Measurements from ENCODE around the gene ZNF569.
"Not testable (repeated sequence)": the region's sequence is repeated elsewhere in the genome, so short reads cannot be mapped to it uniquely, and the experiment has no call there.

Gene ZNF569

DNA sequence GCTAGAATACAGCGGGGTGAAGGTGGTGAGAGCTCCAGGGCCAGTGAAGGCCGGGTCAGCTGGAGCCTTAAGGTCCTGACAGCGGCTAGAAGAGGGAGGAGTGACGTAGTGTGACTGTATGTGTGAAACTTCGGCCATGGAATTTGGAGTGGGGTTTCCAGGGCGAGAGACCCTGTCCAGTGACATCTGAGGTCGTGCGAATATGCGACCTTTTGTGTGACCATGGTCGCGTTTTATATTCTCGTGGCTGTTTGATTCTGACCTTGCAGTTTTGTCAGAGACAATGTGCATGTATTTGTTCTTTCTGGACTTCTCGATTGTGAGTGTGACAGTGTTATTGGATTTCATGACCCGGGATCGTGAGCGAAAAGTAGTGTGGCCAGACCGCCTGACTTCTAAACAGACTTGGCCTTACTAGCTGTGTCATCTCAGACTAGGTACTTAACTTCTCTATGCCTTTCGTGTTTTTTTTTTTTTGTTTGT is 405 bp upstream of the ZNF569 start:
- Histone ChIP-seq H3K9me3 (ENCODE audit: control extremely low read depth in 1 of 5, control insufficient read depth in 4 of 5, insufficient read depth in 2 of 5, low read depth in 1 of 5, low read length in 4 of 5) (peaks cover 2 to 31% (median 10%) of the 10 kb centered on the region in 5 experiments), H3K4me3 (ENCODE audit: control insufficient read depth in 1 of 7, extremely low read depth in 1 of 7, insufficient read depth in 4 of 7, low read depth in 2 of 7, low read length in 6 of 7) (peak overlapping the region; percentile 66 to 95 (median 89)), H3K4me1 (ENCODE audit: control extremely low read depth in 1 of 4, control insufficient read depth in 4 of 4, insufficient read depth in 4 of 4, low read length in 3 of 4) (peaks cover 5 to 31% (median 23%) of the 10 kb centered on the region in 4 experiments), H3K27ac (ENCODE audit: insufficient read depth in 1 of 2, low read depth in 1 of 2, low read length in 2 of 2, poor library complexity in 1 of 2, severe bottlenecking in 2 of 2) (peak overlapping the region in 1 of 2 experiments; percentile 86), H3K27me3 (replicated peaks in 2 of 5; ENCODE audit: control insufficient read depth in 4 of 5, insufficient read depth in 5 of 5, low read length in 4 of 5) (no peaks in the 10 kb centered on the region), H3K36me3 (ENCODE audit: control insufficient read depth in 4 of 4, insufficient read depth in 4 of 4, low read length in 3 of 4) (peaks cover 11 to 35% (median 22%) of the 10 kb centered on the region in 4 experiments)
- CTCF ChIA-PET, result no interaction called here
- 63% methylated on average over 17 of the region's 18 CpGs for WGBS (ENCODE audit: insufficient coverage)
- DNase-seq, result no peak
- POLR2A ChIA-PET, result interaction anchor here (1.5 to 1.6 kb wide), 2 partner anchors 39 to 1253 kb away, joined by 4 to 6 read pairs; partner anchors contain the start of genes ZNF146, ZNF565 and ZNF793

DNA sequence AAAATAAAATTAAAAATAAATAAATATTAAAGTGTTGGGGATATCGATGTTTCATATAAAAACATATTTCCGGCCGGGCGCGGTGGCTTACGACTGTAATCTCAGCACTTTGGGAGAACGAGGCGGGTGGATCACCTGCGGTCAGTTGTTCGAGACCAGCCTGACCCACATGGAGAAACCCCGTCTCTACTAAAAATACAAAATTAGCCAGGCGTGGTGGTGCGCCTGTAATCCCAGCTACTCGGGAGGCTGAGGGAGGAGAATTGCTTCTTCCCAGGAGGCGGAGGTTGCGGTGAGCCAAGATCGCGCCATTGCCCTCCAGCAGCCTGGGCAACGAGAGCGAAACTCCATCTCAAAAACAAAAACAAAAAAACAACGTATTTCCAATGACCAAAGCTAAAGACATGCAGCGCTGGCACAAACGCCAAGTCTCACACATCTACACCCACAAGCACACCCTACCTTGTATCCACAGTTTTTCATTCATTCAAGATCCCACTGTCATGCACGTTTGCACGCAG is 907 bp downstream of the ZNF569 start:
- ChIA-PET POLR2A (interaction anchor here (1.5 to 1.6 kb wide), 2 partner anchors 40 to 1252 kb away, joined by 4 to 6 read pairs; partner anchors contain the start of genes ZNF146, ZNF565 and ZNF793), CTCF (interaction anchor here (1.5 kb wide), 1 partner anchor 12 kb away, joined by 7 read pairs; no protein-coding TSS in a partner anchor)

DNA sequence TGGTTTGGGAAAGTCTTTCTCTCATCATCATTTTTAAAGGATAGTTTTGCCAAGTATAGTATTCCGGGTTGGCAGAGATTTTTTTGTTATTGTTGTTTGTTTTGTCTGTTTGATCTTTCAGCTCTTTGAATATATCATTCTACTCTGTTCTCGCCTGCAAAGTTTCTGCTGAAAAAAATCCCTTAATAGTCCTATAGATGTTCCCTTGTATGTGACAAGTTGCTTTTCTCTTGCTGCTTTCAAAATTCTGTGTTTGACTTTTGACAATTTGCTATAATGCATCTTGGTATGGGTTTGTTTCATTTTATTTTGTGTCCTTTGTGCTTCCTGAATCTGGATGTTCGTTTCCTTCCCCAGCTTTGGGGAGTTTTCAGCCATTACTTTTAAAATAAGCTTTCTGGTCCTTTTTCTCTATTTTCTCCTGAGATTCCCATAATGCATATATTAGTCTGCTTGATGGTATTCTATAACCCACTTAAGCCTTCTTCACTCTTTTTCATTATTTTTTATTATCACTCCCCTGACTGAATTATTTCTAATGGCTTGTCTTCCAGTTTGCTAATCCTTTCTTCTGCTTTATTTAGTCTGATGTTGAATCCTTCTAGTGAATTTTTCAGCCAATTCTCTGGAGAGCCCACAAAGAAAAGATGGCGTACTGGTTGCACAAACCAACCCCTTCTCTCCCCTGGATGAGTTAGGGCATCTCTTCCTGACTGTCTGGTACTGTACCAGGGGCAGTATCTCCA is 14.6 kb downstream of the ZNF569 start:
- ChIA-PET POLR2A (no interaction called here), CTCF (no interaction called here)
- no peak for DNase-seq
- Histone ChIP-seq H3K4me3 (ENCODE audit: control insufficient read depth in 1 of 7, extremely low read depth in 1 of 7, insufficient read depth in 4 of 7, low read depth in 2 of 7, low read length in 6 of 7) (peak overlapping the region in 1 of 7 experiments; percentile 53), H3K9me3 (ENCODE audit: control extremely low read depth in 1 of 5, control insufficient read depth in 4 of 5, insufficient read depth in 2 of 5, low read depth in 1 of 5, low read length in 4 of 5) (peaks cover 26 to 93% (median 38%) of the 10 kb centered on the region in 5 experiments), H3K4me1 (ENCODE audit: control extremely low read depth in 1 of 4, control insufficient read depth in 4 of 4, insufficient read depth in 4 of 4, low read length in 3 of 4) (no peaks in the 10 kb centered on the region), H3K36me3 (ENCODE audit: control insufficient read depth in 4 of 4, insufficient read depth in 4 of 4, low read length in 3 of 4) (peaks cover 12 to 39% (median 19%) of the 10 kb centered on the region in 4 experiments), H3K27ac (ENCODE audit: insufficient read depth in 1 of 2, low read depth in 1 of 2, low read length in 2 of 2, poor library complexity in 1 of 2, severe bottlenecking in 2 of 2) (no peak overlapping the region), H3K27me3 (replicated peaks in 2 of 5; ENCODE audit: control insufficient read depth in 4 of 5, insufficient read depth in 5 of 5, low read length in 4 of 5) (no peaks in the 10 kb centered on the region)
- WGBS (ENCODE audit: insufficient coverage), result 100% methylated on average over 1 of the region's 4 CpGs

More for the DNA sequence above, 907 bp downstream of the ZNF569 start:
- peaks cover 14 to 36% (median 29%) of the 10 kb centered on the region in 4 experiments for H3K36me3 ChIP-seq (ENCODE audit: control insufficient read depth in 4 of 4, insufficient read depth in 4 of 4, low read length in 3 of 4)
- no peaks in the 10 kb centered on the region for H3K27me3 ChIP-seq (replicated peaks in 2 of 5; ENCODE audit: control insufficient read depth in 4 of 5, insufficient read depth in 5 of 5, low read length in 4 of 5)
- H3K9me3 ChIP-seq (ENCODE audit: control extremely low read depth in 1 of 5, control insufficient read depth in 4 of 5, insufficient read depth in 2 of 5, low read depth in 1 of 5, low read length in 4 of 5), result peaks cover 4 to 35% (median 14%) of the 10 kb centered on the region in 5 experiments
- 45% methylated on average over 16 of the region's 25 CpGs for WGBS (ENCODE audit: insufficient coverage)
- H3K27ac ChIP-seq (ENCODE audit: insufficient read depth in 1 of 2, low read depth in 1 of 2, low read length in 2 of 2, poor library complexity in 1 of 2, severe bottlenecking in 2 of 2), result peak overlapping the region; percentile 58 to 86
- DNase-seq, result no peak
- peaks cover 5 to 31% (median 23%) of the 10 kb centered on the region in 4 experiments for H3K4me1 ChIP-seq (ENCODE audit: control extremely low read depth in 1 of 4, control insufficient read depth in 4 of 4, insufficient read depth in 4 of 4, low read length in 3 of 4)
- H3K4me3 ChIP-seq (ENCODE audit: control insufficient read depth in 1 of 7, extremely low read depth in 1 of 7, insufficient read depth in 4 of 7, low read depth in 2 of 7, low read length in 6 of 7), result peak overlapping the region; percentile 66 to 95 (median 89)

GRCh38 chr19:37413313-37414084 is 53.7 kb downstream of the ZNF569 start:
- peak in 1 of 3 donors; percentile 10 for DNase-seq
- POLR2A ChIA-PET, result no interaction called here
- Histone ChIP-seq H3K9me3 (ENCODE audit: control extremely low read depth in 1 of 5, control insufficient read depth in 4 of 5, insufficient read depth in 2 of 5, low read depth in 1 of 5, low read length in 4 of 5) (peaks cover 22 to 86% (median 35%) of the 10 kb centered on the region in 5 experiments), H3K4me1 (ENCODE audit: control extremely low read depth in 1 of 4, control insufficient read depth in 4 of 4, insufficient read depth in 4 of 4, low read length in 3 of 4) (no peaks in the 10 kb centered on the region), H3K4me3 (ENCODE audit: control insufficient read depth in 1 of 7, extremely low read depth in 1 of 7, insufficient read depth in 4 of 7, low read depth in 2 of 7, low read length in 6 of 7) (no peak overlapping the region), H3K36me3 (ENCODE audit: control insufficient read depth in 4 of 4, insufficient read depth in 4 of 4, low read length in 3 of 4) (peaks cover 11 to 37% (median 18%) of the 10 kb centered on the region in 4 experiments), H3K27me3 (replicated peaks in 2 of 5; ENCODE audit: control insufficient read depth in 4 of 5, insufficient read depth in 5 of 5, low read length in 4 of 5) (no peaks in the 10 kb centered on the region), H3K27ac (ENCODE audit: insufficient read depth in 1 of 2, low read depth in 1 of 2, low read length in 2 of 2, poor library complexity in 1 of 2, severe bottlenecking in 2 of 2) (no peak overlapping the region)
- 100% methylated on average over 1 of the region's 1 CpG for WGBS (ENCODE audit: insufficient coverage)
- CTCF ChIA-PET, result no interaction called here

GRCh38 chr19:37412700-37413099 is 54.5 kb downstream of the ZNF569 start:
- DNase-seq, result no peak
- H3K4me3 ChIP-seq (ENCODE audit: control insufficient read depth in 1 of 7, extremely low read depth in 1 of 7, insufficient read depth in 4 of 7, low read depth in 2 of 7, low read length in 6 of 7), result no peak overlapping the region
- H3K27ac ChIP-seq (ENCODE audit: insufficient read depth in 1 of 2, low read depth in 1 of 2, low read length in 2 of 2, poor library complexity in 1 of 2, severe bottlenecking in 2 of 2), result no peak overlapping the region
- H3K9me3 ChIP-seq (ENCODE audit: control extremely low read depth in 1 of 5, control insufficient read depth in 4 of 5, insufficient read depth in 2 of 5, low read depth in 1 of 5, low read length in 4 of 5), result peaks cover 24 to 88% (median 41%) of the 10 kb centered on the region in 5 experiments
- CTCF ChIA-PET, result no interaction called here
- no peaks in the 10 kb centered on the region for H3K4me1 ChIP-seq (ENCODE audit: control extremely low read depth in 1 of 4, control insufficient read depth in 4 of 4, insufficient read depth in 4 of 4, low read length in 3 of 4)
- H3K27me3 ChIP-seq (replicated peaks in 2 of 5; ENCODE audit: control insufficient read depth in 4 of 5, insufficient read depth in 5 of 5, low read length in 4 of 5), result no peaks in the 10 kb centered on the region
- H3K36me3 ChIP-seq (ENCODE audit: control insufficient read depth in 4 of 4, insufficient read depth in 4 of 4, low read length in 3 of 4), result peaks cover 11 to 34% (median 17%) of the 10 kb centered on the region in 4 experiments
- POLR2A ChIA-PET, result no interaction called here
- no CpG with 5 or more reads among the region's 2 CpGs for WGBS (ENCODE audit: insufficient coverage)

GRCh38 chr19:37406140-37406846 is 61.0 kb downstream of the ZNF569 start:
- ChIA-PET CTCF (interaction anchor here (0.6 kb wide), 1 partner anchor 11 kb away, joined by 3 read pairs; no protein-coding TSS in a partner anchor), POLR2A (interaction anchor here (0.6 kb wide), 1 partner anchor 1064 kb away, joined by 3 read pairs; no protein-coding TSS in a partner anchor)
- not testable (repeated sequence) for H3K27me3 ChIP-seq (replicated peaks in 2 of 5; ENCODE audit: control insufficient read depth in 4 of 5, insufficient read depth in 5 of 5, low read length in 4 of 5); H3K27ac ChIP-seq (ENCODE audit: insufficient read depth in 1 of 2, low read depth in 1 of 2, low read length in 2 of 2, poor library complexity in 1 of 2, severe bottlenecking in 2 of 2); H3K4me3 ChIP-seq (ENCODE audit: control insufficient read depth in 1 of 7, extremely low read depth in 1 of 7, insufficient read depth in 4 of 7, low read depth in 2 of 7, low read length in 6 of 7); H3K4me1 ChIP-seq (ENCODE audit: control extremely low read depth in 1 of 4, control insufficient read depth in 4 of 4, insufficient read depth in 4 of 4, low read length in 3 of 4); H3K36me3 ChIP-seq (ENCODE audit: control insufficient read depth in 4 of 4, insufficient read depth in 4 of 4, low read length in 3 of 4); DNase-seq
- WGBS (ENCODE audit: insufficient coverage), result 100% methylated on average over 1 of the region's 6 CpGs
- H3K9me3 ChIP-seq (ENCODE audit: control extremely low read depth in 1 of 5, control insufficient read depth in 4 of 5, insufficient read depth in 2 of 5, low read depth in 1 of 5, low read length in 4 of 5), result peaks cover 11 to 68% (median 47%) of the 10 kb centered on the region in 5 experiments

Data from common myeloid progenitor, CD34-positive (primary cell).